ENCODE data around the gene KEAP1.

Gene KEAP1

GRCh38 chr19:10439588-10439987, 63.6 kb downstream of the KEAP1 start:
- FAIRE-seq = no peak

Data from islet of Langerhans (tissue), 1 donor.